ENCODE data around the gene TPH2. TPM values are rescaled to one million over a fixed set of nuclear protein-coding genes. Genes with fewer than 3 reads are reported as not detected.

TPH2 gene
- total and polyA plus RNA-seq, 3 donors from 2014 or later, result 0.47 to 2.2 (median 1.8) TPM

GRCh38 chr12:71900091-71900490, 38.6 kb upstream of the TPH2 start:
- no peaks in the 10 kb centered on the region for H3K27me3 ChIP-seq
- no peak overlapping the region for H3K27ac ChIP-seq
- H3K4me1 ChIP-seq, result no peaks in the 10 kb centered on the region
- intact Hi-C loops (cut with DNase I; ENCODE audit: low total_unique reads), result no loop called here
- H3K9me3 ChIP-seq, result no peaks in the 10 kb centered on the region
- WGBS, 2 donors, result 87 to 94% methylated on average over 2 of the region's 2 CpGs
- no peak for DNase-seq
- no peaks in the 10 kb centered on the region for H3K36me3 ChIP-seq (ENCODE audit: low read depth, missing control alignments)
- H3K4me3 ChIP-seq, result no peak overlapping the region
- TF ChIP-seq CTCF (IDR thresholded peaks at IDR 0.05), result no peak
- TF ChIP-seq POLR2A (IDR thresholded peaks at IDR 0.05), result no peak

- no peak for DNase-seq
- no peak overlapping the region for H3K4me3 ChIP-seq
- no peaks in the 10 kb centered on the region for H3K4me1 ChIP-seq
- intact Hi-C loops (cut with DNase I; ENCODE audit: low total_unique reads), result no loop called here
- TF ChIP-seq CTCF (IDR thresholded peaks at IDR 0.05) (no peak), POLR2A (IDR thresholded peaks at IDR 0.05) (no peak)
- H3K36me3 ChIP-seq (ENCODE audit: low read depth, missing control alignments), result no peaks in the 10 kb centered on the region
- H3K27me3 ChIP-seq, result no peaks in the 10 kb centered on the region
- no peak overlapping the region for H3K27ac ChIP-seq
- no peaks in the 10 kb centered on the region for H3K9me3 ChIP-seq
- WGBS, 2 donors, result 50 to 61% methylated on average over 1 of the region's 1 CpG
These were observed 34.0 kb upstream of the TPH2 start for GRCh38 chr12:71904629-71905028.

GRCh38 chr12:71935594-71935993, 3.1 kb upstream of the TPH2 start:
- Histone ChIP-seq H3K27me3 (no peaks in the 10 kb centered on the region), H3K36me3 (ENCODE audit: low read depth, missing control alignments) (no peaks in the 10 kb centered on the region), H3K4me3 (no peak overlapping the region), H3K4me1 (no peaks in the 10 kb centered on the region), H3K9me3 (no peaks in the 10 kb centered on the region), H3K27ac (no peak overlapping the region)
- intact Hi-C loops (cut with DNase I; ENCODE audit: low total_unique reads), result no loop called here
- WGBS, 2 donors, result 60 to 67% methylated on average over 4 of the region's 4 CpGs
- no peak for DNase-seq
- TF ChIP-seq POLR2A (IDR thresholded peaks at IDR 0.05) (no peak), CTCF (IDR thresholded peaks at IDR 0.05) (no peak)

GRCh38 chr12:71940068-71940467, 1.4 kb downstream of the TPH2 start:
- no peaks in the 10 kb centered on the region for H3K4me1 ChIP-seq
- no peak overlapping the region for H3K4me3 ChIP-seq
- H3K36me3 ChIP-seq (ENCODE audit: low read depth, missing control alignments), result no peaks in the 10 kb centered on the region
- H3K27ac ChIP-seq, result no peak overlapping the region
- no peaks in the 10 kb centered on the region for H3K27me3 ChIP-seq
- no peaks in the 10 kb centered on the region for H3K9me3 ChIP-seq
- no peak for TF ChIP-seq CTCF (IDR thresholded peaks at IDR 0.05)
- TF ChIP-seq POLR2A (IDR thresholded peaks at IDR 0.05), result no peak
- DNase-seq, result no peak
- intact Hi-C loops (cut with DNase I; ENCODE audit: low total_unique reads), result no loop called here

GRCh38 chr12:71941174-71941573, 2.5 kb downstream of the TPH2 start:
- no peak for TF ChIP-seq POLR2A (IDR thresholded peaks at IDR 0.05)
- no peak for TF ChIP-seq CTCF (IDR thresholded peaks at IDR 0.05)
- H3K27me3 ChIP-seq, result no peaks in the 10 kb centered on the region

More at GRCh38 chr12:71941174-71941573, 2.5 kb downstream of the TPH2 start:
- Histone ChIP-seq H3K27ac (no peak overlapping the region), H3K4me1 (no peaks in the 10 kb centered on the region), H3K4me3 (no peak overlapping the region), H3K9me3 (no peaks in the 10 kb centered on the region), H3K36me3 (ENCODE audit: low read depth, missing control alignments) (no peaks in the 10 kb centered on the region)
- no peak for DNase-seq
- 83 to 87% methylated on average over 6 of the region's 6 CpGs for WGBS, 2 donors
- intact Hi-C loops (cut with DNase I; ENCODE audit: low total_unique reads), result no loop called here
